Endothelial cell of umbilical vein (primary cell): Measurements from ENCODE around the gene LRRC8A. TPM values are rescaled to one million over a fixed set of nuclear protein-coding genes. Genes with fewer than 3 reads are reported as not detected.
A peak's percentile ranks its signal among the peaks of the same experiment; 100 is the strongest.
"Not testable (repeated sequence)": the region's sequence is repeated elsewhere in the genome, so short reads cannot be mapped to it uniquely, and the experiment has no call there.

ENCODE experiments used
- BruUV-seq: library from RNA; stranded (reverse); fragments of 400-500 nt; replicated peaks from 2 replicates; lab custom pipeline; 2021; lab: Mats Ljungman, UMichigan
- CTCF ChIA-PET: fragments of 300-600, 350-600 bp; sonication (Branson Sonifier 250); formaldehyde crosslinking; loops from one replicate; lab custom pipeline; 2021; ENCODE audit warnings: antibody characterized with exemption, inconsistent platforms; lab: Charles Lee
- POLR2A ChIA-PET: fragments of 300-600, 350-600 bp; sonication (Branson Sonifier 250); formaldehyde crosslinking; loops from one replicate; lab custom pipeline; 2021; ENCODE audit warnings: antibody characterized with exemption, inconsistent platforms; lab: Charles Lee
- DNase-seq: peaks from one replicate; pipeline ENCODE4 v3.0.0-alpha.2; 2011; ENCODE audit warnings: low read depth, low spot score
- FAIRE-seq: peaks from 2 replicates; lab custom pipeline; 2011; peaks lifted over from hg19 to GRCh38; lab: Jason Lieb, UNC
- H2AFZ ChIP-seq: 2 replicates; pipeline ENCODE4 v1.6.0; 2012; ENCODE audit warnings: low read depth, low read length, control low read depth, inconsistent platforms
- H3K27ac ChIP-seq: 2 replicates; pipeline ENCODE4 v1.5.1; 2011; ENCODE audit warnings: low read depth, mild to moderate bottlenecking, control low read depth, low read length, moderate library complexity; ENCODE audit not compliant: insufficient read depth
- H3K27me3 ChIP-seq, 2 experiments: 2 replicates each; pipeline versions ENCODE4 v1.6.0 to v1.6.1; 2011; ENCODE audit warnings: low read length in 2 of 2, mixed read lengths in 1 of 2; ENCODE audit not compliant: control insufficient read depth in 2 of 2, insufficient read depth in 2 of 2
- H3K36me3 ChIP-seq, 2 experiments: 2 replicates in 1 of 2; 3 replicates in 1 of 2; pipeline ENCODE4 v1.5.1; 2011; ENCODE audit warnings: low read length in 2 of 2, mild to moderate bottlenecking in 1 of 2, moderate library complexity in 1 of 2; ENCODE audit not compliant: control insufficient read depth in 2 of 2, insufficient read depth in 2 of 2; ENCODE audit errors: extremely low read depth in 1 of 2
- H3K4me1 ChIP-seq: 3 replicates; pipeline ENCODE4 v1.5.1; 2011; ENCODE audit warnings: mild to moderate bottlenecking, low read length; ENCODE audit not compliant: control insufficient read depth, insufficient read depth; ENCODE audit errors: extremely low read depth
- H3K4me2 ChIP-seq: 2 replicates; pipeline ENCODE4 v1.6.1; 2011; ENCODE audit warnings: low read length, control low read depth, mixed read lengths; ENCODE audit not compliant: insufficient read depth
- H3K4me3 ChIP-seq, 3 experiments: fragments of 200-600 bp in 1 of 3; sonication (generic), shearing (Covaris generic) in 1 of 3; replicated peaks in 1 of 3; 2 replicates each; pipeline ENCODE4 v1.5.1; 2011 to 2016; ENCODE audit warnings: control low read depth in 3 of 3, low read length in 3 of 3, mild to moderate bottlenecking in 2 of 3, inconsistent platforms in 1 of 3, low read depth in 1 of 3, moderate library complexity in 1 of 3; ENCODE audit not compliant: insufficient read depth in 1 of 3
- H3K79me2 ChIP-seq: 2 replicates; pipeline ENCODE4 v1.6.0; 2012; ENCODE audit warnings: low read length, inconsistent platforms; ENCODE audit not compliant: control insufficient read depth, insufficient read depth
- H3K9ac ChIP-seq: replicated peaks from 2 replicates; pipeline ENCODE3; 2011; ENCODE audit warnings: low read length, control low read depth; ENCODE audit not compliant: insufficient read depth; ENCODE audit errors: extremely low read depth
- H3K9me1 ChIP-seq: replicated peaks from 3 replicates; pipeline ENCODE4 v1.6.0; 2011; ENCODE audit warnings: mild to moderate bottlenecking, low read length; ENCODE audit not compliant: control insufficient read depth, insufficient read depth; ENCODE audit errors: extremely low read depth
- H3K9me3 ChIP-seq: replicated peaks from 2 replicates; pipeline ENCODE4 v1.5.1; 2012; ENCODE audit warnings: low read length, inconsistent platforms; ENCODE audit not compliant: control insufficient read depth, insufficient read depth
- H4K20me1 ChIP-seq: replicated peaks from 2 replicates; pipeline ENCODE3; 2011; ENCODE audit warnings: mild to moderate bottlenecking, low read length; ENCODE audit not compliant: control insufficient read depth, insufficient read depth; ENCODE audit errors: extremely low read depth
- dilution Hi-C: fragments of 300-500 bp; cut with MboI; formaldehyde crosslinking; loops from one replicate; pipeline ENCODE4 v1.15.0; 2019; ENCODE audit warnings: low sequenced_read_pairs; ENCODE audit not compliant: extremely low pct_ligation_motif_present
- intact Hi-C: fragments of 100-400 bp; cut with micrococcal nuclease; formaldehyde crosslinking; loops from one replicate; pipeline ENCODE4 v1.10.0; 2022
- polyA plus RNA-seq, 4 experiments: library from polyadenylated mRNA; depleted of rRNA in 3 of 4; stranded (reverse) in 3 of 4; unstranded in 1 of 4; fragments of >200 nt; gene quantifications; 2 replicates each; pipeline versions ENCODE4 v1.2.1 to v1.2.3, GENCODE V29; 2011 to 2012; ENCODE audit warnings: missing spikeins in 1 of 4
- total RNA-seq: library from RNA; stranded (reverse); gene quantifications from 2 replicates; pipeline ENCODE4 v1.2.3, GENCODE V29; 2021
- TF ChIP-seq, protein P1 (sequence below), 2 donors: IDR thresholded peaks; 1 replicate in 1 of 2; 2 replicates in 1 of 2; pipeline ENCODE4 v1.5.1; 2011; ENCODE audit warnings: low read length in 2 of 2, mild to moderate bottlenecking in 2 of 2, moderate library complexity in 2 of 2, control low read depth in 1 of 2, inconsistent platforms in 1 of 2, low read depth in 1 of 2; ENCODE audit not compliant: insufficient read depth in 1 of 2; ENCODE audit errors: extremely low read depth in 1 of 2

The LRRC8A gene
- total and polyA plus RNA-seq, 2 donors (not counting 3 experiments of a cell fraction or from before 2014, with no cell fraction given) = 99.6 to 129 TPM

DNA sequence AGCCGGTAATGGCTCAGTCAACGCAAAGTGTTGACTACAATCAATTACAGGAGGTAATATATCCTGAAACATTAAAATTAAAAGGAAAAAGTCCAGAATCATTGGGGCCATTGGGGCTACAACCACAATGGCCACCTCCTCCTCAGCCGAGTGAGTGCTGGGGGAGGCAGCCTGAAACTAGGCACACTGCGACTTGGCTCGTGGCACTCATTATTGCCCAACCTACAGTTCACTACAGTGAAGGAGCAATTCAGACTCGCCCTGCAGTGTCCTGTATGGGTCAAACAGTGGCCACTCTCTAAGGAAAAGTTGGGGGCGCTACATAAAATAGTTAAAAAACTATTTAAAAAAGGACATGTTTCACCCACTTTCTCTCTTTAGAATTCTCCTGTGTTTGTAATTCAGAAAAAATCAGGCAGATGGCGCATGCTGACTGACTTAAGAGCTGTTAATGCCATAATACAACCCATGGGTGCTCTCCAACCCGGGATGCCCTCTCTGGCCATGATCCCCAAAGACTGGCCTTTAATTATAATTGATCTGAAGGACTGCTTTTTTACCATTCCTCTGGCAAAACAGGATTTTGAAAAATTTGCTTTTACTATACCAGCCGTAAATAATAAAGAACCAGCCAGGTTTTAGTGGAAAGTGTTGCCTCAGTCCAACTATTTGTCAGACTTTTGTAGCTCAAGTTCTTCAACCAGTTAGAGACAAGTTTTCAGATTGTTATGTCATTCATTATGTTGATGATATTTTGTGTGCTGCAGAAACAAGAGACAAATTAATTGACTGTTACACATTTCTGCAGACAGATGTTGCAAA lies 29.9 kb upstream of the LRRC8A start:
- H3K9me3 ChIP-seq, H3K4me3 ChIP-seq, H3K27ac ChIP-seq, H3K27me3 ChIP-seq, H3K4me2 ChIP-seq, H3K79me2 ChIP-seq, H3K36me3 ChIP-seq, H3K9ac ChIP-seq, H2AFZ ChIP-seq, dilution Hi-C loops, H3K9me1 ChIP-seq, H3K4me1 ChIP-seq, BruUV-seq, H4K20me1 ChIP-seq: not testable (repeated sequence)
- ChIA-PET CTCF (interaction anchor here (0.7 to 3.2 kb wide), 13 partner anchors 10 to 280 kb away, joined by 3 to 30 read pairs (median 3); partner anchors contain the start of genes SH3GLB2 and SPOUT1), POLR2A (interaction anchor here (0.7 kb wide), 1 partner anchor 136 kb away, joined by 4 read pairs; no protein-coding TSS in a partner anchor)
- FAIRE-seq (peak; percentile 83), DNase-seq (peak; percentile 31)
- intact Hi-C loops = loop anchor here (2.0 kb wide), 1 partner anchor 177 kb away; the partner anchor contains the start of gene SH3GLB2
- TF ChIP-seq, protein P1, sequence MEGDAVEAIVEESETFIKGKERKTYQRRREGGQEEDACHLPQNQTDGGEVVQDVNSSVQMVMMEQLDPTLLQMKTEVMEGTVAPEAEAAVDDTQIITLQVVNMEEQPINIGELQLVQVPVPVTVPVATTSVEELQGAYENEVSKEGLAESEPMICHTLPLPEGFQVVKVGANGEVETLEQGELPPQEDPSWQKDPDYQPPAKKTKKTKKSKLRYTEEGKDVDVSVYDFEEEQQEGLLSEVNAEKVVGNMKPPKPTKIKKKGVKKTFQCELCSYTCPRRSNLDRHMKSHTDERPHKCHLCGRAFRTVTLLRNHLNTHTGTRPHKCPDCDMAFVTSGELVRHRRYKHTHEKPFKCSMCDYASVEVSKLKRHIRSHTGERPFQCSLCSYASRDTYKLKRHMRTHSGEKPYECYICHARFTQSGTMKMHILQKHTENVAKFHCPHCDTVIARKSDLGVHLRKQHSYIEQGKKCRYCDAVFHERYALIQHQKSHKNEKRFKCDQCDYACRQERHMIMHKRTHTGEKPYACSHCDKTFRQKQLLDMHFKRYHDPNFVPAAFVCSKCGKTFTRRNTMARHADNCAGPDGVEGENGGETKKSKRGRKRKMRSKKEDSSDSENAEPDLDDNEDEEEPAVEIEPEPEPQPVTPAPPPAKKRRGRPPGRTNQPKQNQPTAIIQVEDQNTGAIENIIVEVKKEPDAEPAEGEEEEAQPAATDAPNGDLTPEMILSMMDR (IDR thresholded peaks at IDR 0.05; ENCODE audit: extremely low read depth in 1 of 2, insufficient read depth in 1 of 2, low read depth in 1 of 2, low read length in 2 of 2) = peak in 1 of 2 donors; percentile 28

DNA sequence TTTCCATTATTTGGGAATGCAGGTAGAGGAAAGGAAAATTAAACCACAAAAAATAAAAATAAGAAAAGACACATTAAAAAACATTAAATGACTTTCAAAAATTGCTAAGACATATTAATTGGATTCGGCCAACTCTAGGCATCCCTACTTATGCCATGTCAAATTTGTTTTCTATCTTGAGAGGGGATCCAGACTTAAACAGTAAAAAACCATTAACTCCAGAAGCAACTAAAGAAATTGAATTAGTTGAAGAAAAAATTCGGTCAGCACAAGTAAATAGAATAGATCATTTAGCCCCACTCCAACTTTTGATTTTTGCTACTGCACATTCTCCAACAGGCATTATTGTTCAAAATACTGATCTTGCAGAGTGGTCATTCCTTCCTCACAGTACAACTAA lies 29.3 kb upstream of the LRRC8A start:
- H3K36me3 ChIP-seq, DNase-seq, H3K4me3 ChIP-seq, FAIRE-seq, H3K4me1 ChIP-seq, H2AFZ ChIP-seq, POLR2A ChIA-PET, H3K27ac ChIP-seq, dilution Hi-C loops, H4K20me1 ChIP-seq, H3K4me2 ChIP-seq, H3K27me3 ChIP-seq, H3K79me2 ChIP-seq, BruUV-seq, H3K9ac ChIP-seq, H3K9me3 ChIP-seq, H3K9me1 ChIP-seq: not testable (repeated sequence)
- intact Hi-C loops = loop anchor here (2.0 kb wide), 1 partner anchor 176 kb away; the partner anchor contains the start of gene SH3GLB2
- CTCF ChIA-PET = interaction anchor here (0.7 to 3.2 kb wide), 13 partner anchors 10 to 279 kb away, joined by 3 to 30 read pairs (median 3); partner anchors contain the start of genes SH3GLB2 and SPOUT1

DNA sequence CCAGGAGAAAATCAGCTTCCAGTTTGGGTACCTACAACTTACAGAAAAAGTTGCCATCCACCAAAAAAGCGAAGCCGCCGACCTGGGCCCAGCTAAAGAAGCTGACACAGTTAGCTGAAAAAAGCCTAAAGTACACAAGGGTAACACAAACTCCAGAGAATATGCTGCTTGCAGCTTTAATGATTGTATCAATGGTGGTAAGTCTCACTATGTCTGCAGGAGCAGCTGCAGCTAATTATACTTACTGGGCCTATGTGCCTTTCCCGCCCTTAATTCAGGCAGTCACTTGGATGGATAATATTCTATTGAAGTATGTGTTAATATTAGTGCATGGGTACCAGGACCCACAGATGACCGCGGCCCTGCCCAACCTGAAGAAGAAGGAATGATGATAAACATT lies 27.5 kb upstream of the LRRC8A start:
- H3K79me2 ChIP-seq, H3K9me3 ChIP-seq, H3K4me2 ChIP-seq, H3K27ac ChIP-seq, H3K4me1 ChIP-seq, POLR2A ChIA-PET, FAIRE-seq, H3K9me1 ChIP-seq, dilution Hi-C loops, H2AFZ ChIP-seq, H3K4me3 ChIP-seq, H4K20me1 ChIP-seq, H3K27me3 ChIP-seq, intact Hi-C loops, H3K9ac ChIP-seq, H3K36me3 ChIP-seq, BruUV-seq, DNase-seq: not testable (repeated sequence)
- CTCF ChIA-PET = interaction anchor here (1.1 to 3.2 kb wide), 2 partner anchors 14 to 73 kb away, joined by 5 to 30 read pairs; no protein-coding TSS in a partner anchor
